ACC112 (cell line): ENCODE results near the gene ACTRT3.

Experiments
- H2AFZ ChIP-seq: fragments of 200-600 bp; sonication (generic); one replicate; pipeline ENCODE4 v1.6.0; 2017; ENCODE audit warnings: antibody characterized with exemption, low read length; ENCODE audit not compliant: unreplicated experiment
- H3K27ac ChIP-seq: fragments of 200-600 bp; sonication (generic); 2 replicates; pipeline ENCODE4 v1.5.1; 2014; ENCODE audit warnings: low read depth, mild to moderate bottlenecking, antibody characterized with exemption, low read length, moderate library complexity
- H3K27me3 ChIP-seq: fragments of 200-600 bp; sonication (generic); 2 replicates; pipeline ENCODE4 v1.6.1; 2014; ENCODE audit warnings: mild to moderate bottlenecking, antibody characterized with exemption, low read length, moderate library complexity, mixed read lengths; ENCODE audit not compliant: insufficient read depth
- H3K36me3 ChIP-seq: fragments of 200-600 bp; sonication (generic); 2 replicates; pipeline ENCODE4 v1.6.1; 2016; ENCODE audit warnings: mild to moderate bottlenecking, antibody characterized with exemption, low read length, moderate library complexity, mixed read lengths; ENCODE audit not compliant: insufficient read depth
- H3K4me1 ChIP-seq: fragments of 200-600 bp; sonication (generic); one replicate; pipeline ENCODE4 v1.6.1; 2016; ENCODE audit warnings: low read length, mixed read lengths; ENCODE audit not compliant: insufficient read depth, unreplicated experiment, control insufficient read depth
- H3K4me3 ChIP-seq: fragments of 200-600 bp; sonication (generic); 2 replicates; pipeline ENCODE4 v1.5.1; 2014; ENCODE audit warnings: mild to moderate bottlenecking, low read depth, low read length
- H3K79me2 ChIP-seq: fragments of 200-600 bp; sonication (generic); one replicate; pipeline ENCODE4 v1.6.0; 2016; ENCODE audit warnings: low read length; ENCODE audit not compliant: control insufficient read depth, unreplicated experiment, insufficient read depth

ACTRT3 gene

GRCh38 chr3:169792359-169792758 is 23.0 kb upstream of the ACTRT3 start:
- Histone ChIP-seq H3K27ac (no peak overlapping the region), H3K27me3 (no peaks in the 10 kb centered on the region), H3K4me3 (no peak overlapping the region), H3K36me3 (peaks cover 32% of the 10 kb centered on the region), H3K4me1 (peaks cover 10% of the 10 kb centered on the region), H3K79me2 (no peaks in the 10 kb centered on the region), H2AFZ (no peak overlapping the region)

- no peaks in the 10 kb centered on the region for H3K79me2 ChIP-seq
- peaks cover 10% of the 10 kb centered on the region for H3K4me1 ChIP-seq
- H2AFZ ChIP-seq, result no peak overlapping the region
- H3K27me3 ChIP-seq, result no peaks in the 10 kb centered on the region
- peaks cover 44% of the 10 kb centered on the region for H3K36me3 ChIP-seq
- no peak overlapping the region for H3K4me3 ChIP-seq
- peak overlapping the region; percentile 9 for H3K27ac ChIP-seq
Observed at GRCh38 chr3:169790687-169791429, 21.5 kb upstream of the ACTRT3 start.

GRCh38 chr3:169790219-169790618 is 20.9 kb upstream of the ACTRT3 start:
- H3K27ac ChIP-seq, result no peak overlapping the region
- no peaks in the 10 kb centered on the region for H3K27me3 ChIP-seq
- H2AFZ ChIP-seq, result no peak overlapping the region
- no peak overlapping the region for H3K4me3 ChIP-seq
- H3K79me2 ChIP-seq, result no peaks in the 10 kb centered on the region
- H3K36me3 ChIP-seq, result peaks cover 48% of the 10 kb centered on the region
- peaks cover 10% of the 10 kb centered on the region for H3K4me1 ChIP-seq

- Histone ChIP-seq H3K79me2 (no peaks in the 10 kb centered on the region), H3K4me1 (peaks cover 10% of the 10 kb centered on the region), H2AFZ (no peak overlapping the region), H3K27me3 (no peaks in the 10 kb centered on the region), H3K36me3 (peaks cover 50% of the 10 kb centered on the region), H3K27ac (no peak overlapping the region), H3K4me3 (no peak overlapping the region)
Observed at GRCh38 chr3:169787791-169788190, 18.4 kb upstream of the ACTRT3 start.

- H2AFZ ChIP-seq, result no peak overlapping the region
- peaks cover 10% of the 10 kb centered on the region for H3K4me1 ChIP-seq
- peaks cover 46% of the 10 kb centered on the region for H3K36me3 ChIP-seq
- no peak overlapping the region for H3K27ac ChIP-seq
- no peaks in the 10 kb centered on the region for H3K79me2 ChIP-seq
- H3K4me3 ChIP-seq, result no peak overlapping the region
- H3K27me3 ChIP-seq, result no peaks in the 10 kb centered on the region
Observed at GRCh38 chr3:169787120-169787519, 17.8 kb upstream of the ACTRT3 start.

GRCh38 chr3:169781209-169781855 is 12.0 kb upstream of the ACTRT3 start:
- Histone ChIP-seq H3K4me3 (no peak overlapping the region), H3K36me3 (peaks cover 61% of the 10 kb centered on the region), H3K27me3 (no peaks in the 10 kb centered on the region), H3K79me2 (peaks cover 12% of the 10 kb centered on the region), H2AFZ (no peak overlapping the region), H3K27ac (no peak overlapping the region), H3K4me1 (no peaks in the 10 kb centered on the region)

GRCh38 chr3:169780742-169781141 is 11.4 kb upstream of the ACTRT3 start:
- peaks cover 61% of the 10 kb centered on the region for H3K36me3 ChIP-seq

GRCh38 chr3:169777822-169778221 is 8.5 kb upstream of the ACTRT3 start:
- Histone ChIP-seq H3K4me1 (peaks cover 18% of the 10 kb centered on the region), H3K27me3 (no peaks in the 10 kb centered on the region), H2AFZ (no peak overlapping the region), H3K4me3 (no peak overlapping the region), H3K27ac (no peak overlapping the region), H3K36me3 (peaks cover 69% of the 10 kb centered on the region), H3K79me2 (peaks cover 39% of the 10 kb centered on the region)

More at GRCh38 chr3:169780742-169781141, 11.4 kb upstream of the ACTRT3 start:
- no peaks in the 10 kb centered on the region for H3K4me1 ChIP-seq
- H3K79me2 ChIP-seq, result peaks cover 18% of the 10 kb centered on the region
- no peak overlapping the region for H2AFZ ChIP-seq
- H3K27ac ChIP-seq, result no peak overlapping the region
- no peaks in the 10 kb centered on the region for H3K27me3 ChIP-seq
- H3K4me3 ChIP-seq, result no peak overlapping the region

GRCh38 chr3:169774186-169774585 is 4.8 kb upstream of the ACTRT3 start:
- H3K79me2 ChIP-seq, result peaks cover 37% of the 10 kb centered on the region
- no peak overlapping the region for H2AFZ ChIP-seq
- peaks cover 42% of the 10 kb centered on the region for H3K36me3 ChIP-seq
- H3K27me3 ChIP-seq, result no peaks in the 10 kb centered on the region
- peak overlapping the region; percentile 86 for H3K4me3 ChIP-seq
- H3K4me1 ChIP-seq, result peaks cover 18% of the 10 kb centered on the region
- peak overlapping the region; percentile 92; the same call in 1 of the 2 replicates for H3K27ac ChIP-seq

- H3K4me1 ChIP-seq, result peaks cover 18% of the 10 kb centered on the region
- peaks cover 35% of the 10 kb centered on the region for H3K36me3 ChIP-seq
- H2AFZ ChIP-seq, result peak within 1 kb of the TSS; percentile 99
- H3K4me3 ChIP-seq, result peak within 1 kb of the TSS; percentile 86
- peaks cover 34% of the 10 kb centered on the region for H3K79me2 ChIP-seq
- peak within 1 kb of the TSS; percentile 92 for H3K27ac ChIP-seq
- H3K27me3 ChIP-seq, result no peaks in the 10 kb centered on the region
Observed at GRCh38 chr3:169772897-169773816, 3.8 kb upstream of the ACTRT3 start, which contains the start of gene MYNN. MYNN (plus strand) TSS chr3:169773396; CDS start chr3:169774296, 900 bp downstream.
